Karpas-422 (cell line): ENCODE data around the gene PXYLP1. TPM values are rescaled to one million over a fixed set of nuclear protein-coding genes. Genes with fewer than 3 reads are reported as not detected.
A peak's percentile ranks its signal among the peaks of the same experiment; 100 is the strongest.
"Not testable (repeated sequence)": the region's sequence is repeated elsewhere in the genome, so short reads cannot be mapped to it uniquely, and the experiment has no call there.

Experiments
- DNase-seq: peaks from one replicate; pipeline ENCODE4 v3.0.0-alpha.2; 2015
- H2AFZ ChIP-seq: fragments of 200-600 bp; sonication (generic); 2 replicates; pipeline ENCODE4 v1.6.1; 2014; ENCODE audit warnings: antibody characterized with exemption, low read length, mixed read lengths
- H3K27ac ChIP-seq: fragments of 200-600 bp; sonication (generic); 2 replicates; pipeline ENCODE4 v1.5.1; 2014; ENCODE audit warnings: mild to moderate bottlenecking, low read length, moderate library complexity
- H3K27me3 ChIP-seq: fragments of 200-600 bp; sonication (generic); 2 replicates; pipeline ENCODE4 v1.6.1; 2014; ENCODE audit warnings: low read length, mixed read lengths
- H3K36me3 ChIP-seq: fragments of 200-600 bp; sonication (generic); 2 replicates; pipeline ENCODE4 v1.6.1; 2014; ENCODE audit warnings: low read length, mixed read lengths; ENCODE audit not compliant: insufficient read depth
- H3K4me1 ChIP-seq: fragments of 200-600 bp; sonication (generic); 2 replicates; pipeline ENCODE4 v1.6.1; 2014; ENCODE audit warnings: mild to moderate bottlenecking, low read length, mixed read lengths
- H3K4me2 ChIP-seq: fragments of 200-600 bp; sonication (generic); 2 replicates; pipeline ENCODE4 v1.6.1; 2014; ENCODE audit warnings: low read length, low read depth, mild to moderate bottlenecking; ENCODE audit not compliant: poor library complexity, severe bottlenecking
- H3K4me3 ChIP-seq: fragments of 200-600 bp; sonication (generic); 2 replicates; pipeline ENCODE4 v1.5.1; 2014; ENCODE audit warnings: mild to moderate bottlenecking, antibody characterized with exemption, low read length, mixed read lengths
- H3K79me2 ChIP-seq: fragments of 200-600 bp; sonication (generic); 2 replicates; pipeline ENCODE4 v1.6.1; 2014; ENCODE audit warnings: mild to moderate bottlenecking, low read length, mixed read lengths
- H3K9ac ChIP-seq: fragments of 200-600 bp; sonication (generic); 2 replicates; pipeline ENCODE4 v1.6.0; 2014; ENCODE audit warnings: low read length
- H3K9me2 ChIP-seq: fragments of 200-600 bp; sonication (generic), shearing (Covaris generic); replicated peaks from 2 replicates; pipeline ENCODE4 v1.6.0; 2014; ENCODE audit warnings: mild to moderate bottlenecking, low read length, moderate library complexity; ENCODE audit not compliant: insufficient read depth
- H3K9me3 ChIP-seq: fragments of 300-700, 200-600 bp; sonication (generic); 2 replicates; pipeline ENCODE4 v1.6.1; 2014; ENCODE audit warnings: low read length, mixed read lengths
- H4K20me1 ChIP-seq: fragments of 200-600 bp; sonication (generic); 2 replicates; pipeline ENCODE4 v1.6.1; 2014; ENCODE audit warnings: mild to moderate bottlenecking, antibody characterized with exemption, low read length, low read depth; ENCODE audit not compliant: insufficient read depth
- total RNA-seq: library from RNA; depleted of rRNA; stranded (reverse); fragments of >200 nt; shearing (Covaris generic); gene quantifications from 2 replicates; pipeline ENCODE4 v1.2.3, GENCODE V29; 2014; ENCODE audit warnings: low replicate concordance

Gene PXYLP1
- total RNA-seq, 1 experiment from 2014 or later = 4.6 TPM

DNA sequence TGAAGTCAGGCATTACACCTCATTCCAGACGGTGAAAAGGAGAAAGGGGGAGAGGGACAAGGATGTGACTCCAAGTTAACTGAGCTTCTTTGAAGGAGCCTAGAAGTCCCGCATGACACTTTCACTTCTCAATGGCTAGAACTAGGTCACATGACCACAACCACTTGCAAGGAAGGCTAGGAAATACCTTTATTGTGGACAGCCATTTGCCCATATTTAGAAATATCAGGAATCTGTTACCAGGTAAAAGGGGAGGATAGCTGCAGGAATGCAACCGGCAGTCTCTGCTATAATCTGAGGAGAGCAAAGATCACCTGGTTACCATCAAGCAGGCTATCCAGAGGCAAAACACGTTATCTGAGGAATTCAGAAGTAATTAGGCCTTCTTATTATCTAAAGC is 28.9 kb upstream of the PXYLP1 start:
- no peak overlapping the region for H2AFZ ChIP-seq
- no peak overlapping the region for H3K4me3 ChIP-seq

DNA sequence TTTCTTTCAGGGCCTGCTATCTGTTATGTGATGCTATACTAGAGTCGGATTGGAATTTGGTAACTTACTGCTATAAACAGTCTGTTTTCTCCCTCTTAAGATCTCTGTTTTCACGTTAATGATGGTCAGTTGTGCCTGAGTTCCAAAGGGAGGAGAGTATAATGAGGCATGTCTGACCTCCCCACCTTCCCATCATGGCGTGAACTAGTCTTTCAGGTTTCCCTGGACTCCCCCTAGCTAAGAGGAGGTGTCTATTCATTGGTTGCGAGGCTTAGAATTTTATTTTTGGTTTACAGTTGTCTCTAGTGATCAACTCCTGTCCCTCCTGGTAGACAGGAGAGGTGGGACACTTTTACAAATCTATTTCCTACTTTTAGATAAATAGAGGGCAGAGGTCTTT is 27.8 kb upstream of the PXYLP1 start:
- H3K27ac ChIP-seq = no peak overlapping the region
- H3K4me3 ChIP-seq = no peak overlapping the region
- H3K36me3 ChIP-seq = no peaks in the 10 kb centered on the region
- H3K9me3 ChIP-seq = no peaks in the 10 kb centered on the region
- no peak overlapping the region for H3K4me2 ChIP-seq
- no peaks in the 10 kb centered on the region for H3K27me3 ChIP-seq
- peak; percentile 19 for DNase-seq
- H2AFZ ChIP-seq = no peak overlapping the region
- H4K20me1 ChIP-seq = no peaks in the 10 kb centered on the region
- no peaks in the 10 kb centered on the region for H3K4me1 ChIP-seq
- no peaks in the 10 kb centered on the region for H3K79me2 ChIP-seq
- H3K9ac ChIP-seq = no peak overlapping the region
- H3K9me2 ChIP-seq = no peaks in the 10 kb centered on the region

More for the DNA sequence above, 28.9 kb upstream of the PXYLP1 start:
- no peak overlapping the region for H3K9ac ChIP-seq
- H3K36me3 ChIP-seq = no peaks in the 10 kb centered on the region
- H3K27ac ChIP-seq = no peak overlapping the region
- H4K20me1 ChIP-seq = no peaks in the 10 kb centered on the region
- H3K4me2 ChIP-seq = no peak overlapping the region
- no peaks in the 10 kb centered on the region for H3K9me3 ChIP-seq
- H3K9me2 ChIP-seq = no peaks in the 10 kb centered on the region
- no peaks in the 10 kb centered on the region for H3K4me1 ChIP-seq
- H3K27me3 ChIP-seq = no peaks in the 10 kb centered on the region
- peak; percentile 35 for DNase-seq
- no peaks in the 10 kb centered on the region for H3K79me2 ChIP-seq

DNA sequence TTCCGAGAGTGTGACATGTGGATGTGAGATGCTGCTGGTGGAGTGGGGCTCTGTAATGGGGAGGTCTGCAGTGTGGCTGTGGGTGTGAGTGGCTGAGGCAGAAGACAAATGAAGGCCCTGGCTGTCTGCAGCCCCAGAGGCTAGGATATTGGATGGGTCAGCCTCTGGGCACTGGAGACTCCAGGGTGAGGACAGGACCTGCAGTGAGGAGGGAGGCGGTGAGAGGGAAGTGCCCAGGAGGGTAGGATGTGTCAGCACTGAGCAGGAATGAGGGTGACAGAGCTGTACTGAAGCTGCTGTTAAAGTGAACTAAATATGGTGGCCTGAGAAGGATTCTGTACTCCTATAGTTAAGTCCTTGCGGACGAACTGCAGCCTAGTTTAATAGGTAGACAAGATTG is 27.3 kb upstream of the PXYLP1 start:
- DNase-seq = peak; percentile 14
- H3K4me3 ChIP-seq = no peak overlapping the region

DNA sequence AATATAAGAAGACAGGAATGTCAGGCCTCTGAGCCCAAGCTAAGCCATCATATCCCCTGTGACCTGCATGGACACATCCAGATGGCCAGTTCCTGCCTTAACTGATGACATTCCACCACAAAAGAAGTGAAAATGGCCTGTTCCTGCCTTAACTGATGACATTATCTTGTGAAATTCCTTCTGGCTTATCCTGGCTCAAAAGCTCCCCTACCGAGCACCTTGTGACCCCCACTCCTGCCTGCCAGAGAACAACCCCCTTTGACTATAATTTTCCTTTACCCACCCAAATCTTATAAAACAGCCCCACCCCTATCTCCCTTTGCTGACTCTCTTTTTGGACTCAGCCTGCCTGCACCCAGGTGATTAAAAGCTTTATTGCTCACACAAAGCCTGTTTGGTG is 20.3 kb upstream of the PXYLP1 start:
- H3K27me3 ChIP-seq, H3K9me2 ChIP-seq, H3K9me3 ChIP-seq, H3K9ac ChIP-seq, H3K27ac ChIP-seq, H4K20me1 ChIP-seq, H3K4me2 ChIP-seq, H3K79me2 ChIP-seq, H3K4me1 ChIP-seq, H3K4me3 ChIP-seq, DNase-seq, H2AFZ ChIP-seq, H3K36me3 ChIP-seq: not testable (repeated sequence)

More for the DNA sequence above, 27.3 kb upstream of the PXYLP1 start:
- Histone ChIP-seq H3K4me2 (no peak overlapping the region), H3K79me2 (no peaks in the 10 kb centered on the region), H3K27me3 (no peaks in the 10 kb centered on the region), H3K9me2 (no peaks in the 10 kb centered on the region), H3K27ac (no peak overlapping the region), H3K4me1 (no peaks in the 10 kb centered on the region), H3K36me3 (no peaks in the 10 kb centered on the region), H3K9me3 (no peaks in the 10 kb centered on the region), H2AFZ (no peak overlapping the region), H3K9ac (no peak overlapping the region), H4K20me1 (no peaks in the 10 kb centered on the region)

DNA sequence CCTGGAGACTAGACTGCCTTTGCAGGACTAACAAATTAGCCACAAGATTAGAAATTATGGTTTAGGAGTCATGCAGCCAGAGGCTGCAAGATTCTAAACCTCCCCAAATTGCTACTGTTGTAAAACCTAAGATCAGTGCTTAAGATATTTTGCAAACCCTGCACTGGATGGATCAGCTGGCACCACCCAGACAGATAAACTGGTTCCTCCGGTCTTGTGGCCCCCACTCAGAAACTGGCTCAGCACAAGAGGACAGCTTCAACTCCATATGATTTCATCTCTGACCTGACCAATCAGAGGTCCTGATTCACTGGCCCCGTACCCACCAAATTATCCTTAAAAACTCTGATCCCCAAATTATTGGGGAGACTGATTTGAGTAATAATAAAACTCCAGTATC is 19.5 kb upstream of the PXYLP1 start:
- no peak for DNase-seq
- Histone ChIP-seq H3K9me3 (no peaks in the 10 kb centered on the region), H4K20me1 (no peaks in the 10 kb centered on the region), H3K27me3 (no peaks in the 10 kb centered on the region), H3K36me3 (no peaks in the 10 kb centered on the region), H2AFZ (no peak overlapping the region), H3K4me3 (no peak overlapping the region), H3K79me2 (no peaks in the 10 kb centered on the region), H3K9ac (no peak overlapping the region), H3K4me1 (no peaks in the 10 kb centered on the region), H3K9me2 (no peaks in the 10 kb centered on the region), H3K4me2 (no peak overlapping the region), H3K27ac (no peak overlapping the region)

DNA sequence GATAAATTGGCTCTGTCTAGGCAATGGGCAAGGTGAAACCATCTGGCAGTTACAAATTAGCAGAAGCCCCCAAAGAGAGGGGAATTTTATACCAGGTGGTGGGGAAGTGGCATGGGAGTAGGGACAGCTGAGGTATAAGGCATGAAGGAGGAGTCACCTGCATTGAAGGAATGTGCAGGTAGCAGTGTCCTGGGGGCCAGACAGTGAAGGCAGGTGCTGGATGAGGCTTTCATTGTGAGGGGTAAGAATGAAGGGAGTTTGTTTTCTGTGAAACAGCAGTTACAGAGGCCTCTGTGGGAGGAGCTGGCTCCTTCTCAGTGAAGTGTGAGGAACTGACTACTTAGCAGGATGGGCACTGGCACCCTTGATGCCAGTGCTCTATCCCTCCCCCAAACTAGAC is 19.1 kb upstream of the PXYLP1 start:
- Histone ChIP-seq H3K79me2 (no peaks in the 10 kb centered on the region), H3K27me3 (no peaks in the 10 kb centered on the region), H3K4me3 (no peak overlapping the region), H3K27ac (no peak overlapping the region), H4K20me1 (no peaks in the 10 kb centered on the region), H3K9ac (no peak overlapping the region), H3K36me3 (no peaks in the 10 kb centered on the region), H3K9me2 (no peaks in the 10 kb centered on the region), H3K4me2 (no peak overlapping the region), H3K4me1 (no peaks in the 10 kb centered on the region), H3K9me3 (no peaks in the 10 kb centered on the region), H2AFZ (no peak overlapping the region)
- no peak for DNase-seq

DNA sequence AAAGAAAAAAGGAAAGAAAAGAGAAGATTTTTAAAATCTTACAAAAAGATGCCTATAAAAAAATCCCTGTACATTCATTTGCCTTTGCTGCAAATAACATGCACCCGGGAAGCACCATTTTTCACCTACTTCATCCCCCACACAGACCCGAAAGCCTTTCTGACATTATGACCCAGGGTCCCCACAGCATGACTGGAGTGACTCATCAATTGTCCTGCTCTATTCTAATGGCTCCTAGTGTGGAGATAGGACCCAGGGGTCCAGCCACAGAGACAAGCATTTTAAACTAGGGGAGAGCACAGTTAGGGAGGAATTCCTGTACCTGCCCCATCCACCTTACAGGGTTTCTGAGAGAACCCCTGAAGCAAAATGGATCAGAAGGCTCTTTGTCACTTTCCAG is 14.7 kb upstream of the PXYLP1 start:
- Histone ChIP-seq H3K79me2 (no peaks in the 10 kb centered on the region), H3K9me3 (no peaks in the 10 kb centered on the region), H3K4me3 (no peak overlapping the region), H3K36me3 (no peaks in the 10 kb centered on the region), H3K4me2 (no peak overlapping the region), H3K27me3 (no peaks in the 10 kb centered on the region), H3K27ac (no peak overlapping the region), H3K4me1 (no peaks in the 10 kb centered on the region), H3K9ac (no peak overlapping the region), H4K20me1 (no peaks in the 10 kb centered on the region), H3K9me2 (no peaks in the 10 kb centered on the region), H2AFZ (no peak overlapping the region)
- DNase-seq = no peak

DNA sequence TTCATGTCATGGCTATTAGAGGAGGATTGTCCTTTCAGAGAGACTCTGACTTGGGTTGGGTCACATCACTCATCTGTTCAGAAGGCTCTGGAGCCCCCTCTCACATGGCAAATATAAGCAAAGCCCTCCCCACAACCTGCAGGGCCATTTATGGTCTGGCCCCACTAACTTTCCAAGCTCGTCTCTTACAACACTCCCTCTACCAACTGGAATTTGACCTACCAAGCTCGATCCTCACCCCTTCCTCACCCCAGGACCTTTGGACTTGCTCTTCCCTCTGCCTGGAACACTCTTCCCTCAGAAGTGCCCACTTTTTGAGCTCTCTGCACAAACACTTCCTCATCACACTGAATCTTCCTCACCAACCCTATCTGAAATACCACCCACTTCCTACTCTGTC is 14.2 kb upstream of the PXYLP1 start:
- H3K4me3 ChIP-seq = no peak overlapping the region
- no peak overlapping the region for H3K4me2 ChIP-seq
- no peaks in the 10 kb centered on the region for H3K4me1 ChIP-seq
- H2AFZ ChIP-seq = no peak overlapping the region
- H3K27me3 ChIP-seq = peaks cover 4% of the 10 kb centered on the region; the same call in 1 of the 2 replicates
- no peaks in the 10 kb centered on the region for H3K9me2 ChIP-seq
- no peaks in the 10 kb centered on the region for H3K9me3 ChIP-seq
- no peaks in the 10 kb centered on the region for H4K20me1 ChIP-seq
- no peaks in the 10 kb centered on the region for H3K36me3 ChIP-seq
- H3K79me2 ChIP-seq = no peaks in the 10 kb centered on the region
- no peak for DNase-seq
- H3K9ac ChIP-seq = no peak overlapping the region
- no peak overlapping the region for H3K27ac ChIP-seq
